Limb (tissue), 2 donors: Measurements from ENCODE around the gene VRK2.

Experiments
- DNase-seq, 2 donors: peaks; one replicate each; pipeline ENCODE4 v3.0.0-alpha.2; 2016; ENCODE audit errors: extremely low spot score in 2 of 2

The VRK2 gene

GRCh38 chr2:58046585-58047372 lies at the start of gene VRK2:
VRK2 (plus strand) TSS chr2:58046806; CDS start chr2:58048832, 2,026 bp downstream.
- DNase-seq, result peak; percentile 87 to 89

GRCh38 chr2:58006256-58006951 lies 40.2 kb upstream of the VRK2 start:
- DNase-seq, result no peak

GRCh38 chr2:58006952-58007284 lies 39.7 kb upstream of the VRK2 start:
- no peak for DNase-seq

- DNase-seq, result no peak
These were observed 36.0 kb upstream of the VRK2 start for GRCh38 chr2:58010599-58010998.

- no peak for DNase-seq
These were observed 27.4 kb upstream of the VRK2 start for GRCh38 chr2:58019229-58019628.

GRCh38 chr2:58025150-58025933 lies 21.3 kb upstream of the VRK2 start:
- no peak for DNase-seq

- DNase-seq, result no peak
These were observed 19.6 kb upstream of the VRK2 start for GRCh38 chr2:58027029-58027428.

GRCh38 chr2:58030771-58031170 lies 15.8 kb upstream of the VRK2 start:
- no peak for DNase-seq

- no peak for DNase-seq
These were observed 14.4 kb upstream of the VRK2 start for GRCh38 chr2:58032016-58032763.

- no peak for DNase-seq
These were observed 13.9 kb upstream of the VRK2 start for GRCh38 chr2:58032764-58033080.

- DNase-seq, result no peak
These were observed 13.1 kb upstream of the VRK2 start for GRCh38 chr2:58033530-58033929.

GRCh38 chr2:58035352-58035751 lies 11.3 kb upstream of the VRK2 start:
- no peak for DNase-seq

GRCh38 chr2:58039170-58039611 lies 7.4 kb upstream of the VRK2 start:
- no peak for DNase-seq

GRCh38 chr2:58042486-58042970 lies 4.1 kb upstream of the VRK2 start:
- DNase-seq, result no peak

- no peak for DNase-seq
These were observed 2.5 kb upstream of the VRK2 start for GRCh38 chr2:58044145-58044544.

- no peak for DNase-seq
These were observed 849 bp upstream of the VRK2 start for GRCh38 chr2:58045580-58046334.

- no peak for DNase-seq
These were observed 346 bp upstream of the VRK2 start for GRCh38 chr2:58046335-58046584.

- DNase-seq, result no peak
These were observed 848 bp downstream of the VRK2 start for GRCh38 chr2:58047373-58047935.

- no peak for DNase-seq
These were observed 1.4 kb downstream of the VRK2 start for GRCh38 chr2:58047961-58048360.

GRCh38 chr2:58051445-58051844 lies 4.8 kb downstream of the VRK2 start:
- no peak for DNase-seq

- no peak for DNase-seq
These were observed 6.4 kb downstream of the VRK2 start for GRCh38 chr2:58052978-58053377.
